Panc1 (cell line): Measurements from ENCODE around the gene GALNTL6. TPM values are rescaled to one million over a fixed set of nuclear protein-coding genes. Genes with fewer than 3 reads are reported as not detected.

ENCODE experiments used
- ATAC-seq: fragments of 200-7000 bp; cut with Tn5 transposase; 2 replicates; pipeline ENCODE4 v1.9.1; 2020; ENCODE audit warnings: mild to moderate bottlenecking, moderate library complexity
- BruUV-seq: library from RNA; stranded (reverse); fragments of 400-500 nt; replicated peaks from 2 replicates; lab custom pipeline; 2021; lab: Mats Ljungman, UMichigan
- CTCF ChIA-PET: fragments of 300-600 bp; sonication (Branson Sonifier 250); formaldehyde crosslinking; loops from one replicate; lab custom pipeline; 2022; ENCODE audit warnings: antibody characterized with exemption; lab: Charles Lee
- POLR2A ChIA-PET: fragments of 300-600 bp; sonication (Branson Sonifier 250); formaldehyde crosslinking; loops from one replicate; lab custom pipeline; 2022; ENCODE audit warnings: antibody characterized with exemption; lab: Charles Lee
- DNase-seq: peaks from one replicate; pipeline ENCODE4 v3.0.0-alpha.2; 2010; ENCODE audit warnings: low read depth, low spot score
- H3K27ac ChIP-seq: 2 replicates; pipeline ENCODE4 v1.5.1; 2011; ENCODE audit warnings: mild to moderate bottlenecking, low read length, inconsistent platforms
- H3K27me3 ChIP-seq: fragments of 200-500 bp; sonication (Bioruptor generic); 2 replicates; pipeline ENCODE4 v1.6.0; 2014; ENCODE audit warnings: low read length, inconsistent platforms; ENCODE audit not compliant: control insufficient read depth, insufficient read depth
- H3K36me3 ChIP-seq: fragments of 200-500 bp; sonication (Bioruptor generic); 2 replicates; pipeline ENCODE4 v1.5.1; 2014; ENCODE audit warnings: inconsistent platforms, mild to moderate bottlenecking, low read length, moderate library complexity; ENCODE audit not compliant: control insufficient read depth, insufficient read depth
- H3K4me1 ChIP-seq: 2 replicates; pipeline ENCODE4 v1.5.1; 2011; ENCODE audit warnings: inconsistent platforms, mild to moderate bottlenecking, low read length, moderate library complexity; ENCODE audit not compliant: control insufficient read depth, insufficient read depth
- H3K4me3 ChIP-seq, 2 experiments: 2 replicates each; pipeline ENCODE4 v1.5.1; 2011 to 2012; ENCODE audit warnings: low read depth in 2 of 2, low read length in 2 of 2, mild to moderate bottlenecking in 2 of 2, inconsistent platforms in 1 of 2, moderate library complexity in 1 of 2
- H3K9me3 ChIP-seq: fragments of 200-500 bp; sonication (Bioruptor generic); 2 replicates; pipeline ENCODE4 v1.5.1; 2014; ENCODE audit warnings: low read depth, mild to moderate bottlenecking, inconsistent platforms, low read length, moderate library complexity; ENCODE audit not compliant: control insufficient read depth, insufficient read depth
- CTCF ChIP-seq: fragments of 450-650 bp; IDR thresholded peaks from 2 replicates; pipeline ENCODE4 v1.5.1; 2017; ENCODE audit warnings: mild to moderate bottlenecking
- POLR2AphosphoS5 ChIP-seq: IDR thresholded peaks from 2 replicates; pipeline ENCODE4 v1.6.1; 2012; ENCODE audit warnings: mild to moderate bottlenecking, low read depth, low read length, moderate library complexity
- SIN3A ChIP-seq: IDR thresholded peaks from 2 replicates; pipeline ENCODE4 v1.6.1; 2012; ENCODE audit warnings: low read depth, mild to moderate bottlenecking, low read length, moderate library complexity, borderline replicate concordance; ENCODE audit not compliant: insufficient read depth
- TCF7L2 ChIP-seq: IDR thresholded peaks from 2 replicates; pipeline ENCODE4 v1.6.1; 2011; ENCODE audit warnings: mild to moderate bottlenecking, low read depth, low read length, inconsistent platforms
- in situ Hi-C: cut with HindIII; loops from 2 replicates; pipeline ENCODE4 v1.10.0; 2016; ENCODE audit warnings: low sequenced_read_pairs, low pct_unique_long_range_greater_than_20kb
- intact Hi-C: fragments of 100-400 bp; cut with micrococcal nuclease; formaldehyde crosslinking; loops from one replicate; pipeline ENCODE4 v1.10.0; 2022; ENCODE audit not compliant: unreplicated experiment
- total RNA-seq: library from RNA; stranded (reverse); gene quantifications from one replicate; pipeline ENCODE4 v1.2.1, GENCODE V29; 2021; ENCODE audit not compliant: unreplicated experiment
- TF ChIP-seq, protein P1 (sequence below), 2 experiments: IDR thresholded peaks; 2 replicates each; pipeline ENCODE4 v1.6.1; 2011 to 2012; ENCODE audit warnings: low read depth in 2 of 2, control low read depth in 1 of 2, low read length in 1 of 2, mild to moderate bottlenecking in 1 of 2, moderate library complexity in 1 of 2; ENCODE audit not compliant: insufficient read depth in 1 of 2

The GALNTL6 gene
- total RNA-seq, 1 experiment from 2014 or later: not detected

DNA sequence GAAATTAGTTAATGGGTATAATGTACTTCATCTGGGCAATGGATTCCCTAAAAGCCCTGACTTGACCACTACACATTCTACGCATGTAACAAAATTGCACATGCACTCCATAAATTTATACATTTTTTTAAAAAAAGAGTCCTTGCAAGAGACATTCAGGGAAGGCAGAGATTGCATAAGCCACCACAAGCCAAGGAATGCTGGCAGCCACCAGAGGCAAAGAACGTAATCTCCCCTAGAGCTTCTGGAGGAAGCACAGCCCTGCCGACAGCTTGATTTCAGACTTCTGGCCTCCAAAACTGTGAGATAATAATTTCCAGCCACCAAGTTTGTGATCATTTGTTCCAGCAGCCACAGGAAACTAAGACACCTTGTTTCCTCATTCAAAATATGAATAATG lies 1169.8 kb downstream of the GALNTL6 start:
- BruUV-seq: no TSS peak
- Histone ChIP-seq H3K27ac (no peak overlapping the region), H3K27me3 (no peaks in the 10 kb centered on the region; the same call in 1 of the 2 replicates), H3K36me3 (no peaks in the 10 kb centered on the region), H3K4me3 (no peak overlapping the region), H3K4me1 (no peaks in the 10 kb centered on the region), H3K9me3 (no peaks in the 10 kb centered on the region)
- ChIA-PET POLR2A (no interaction called here), CTCF (no interaction called here)
- ATAC-seq: no peak
- in situ Hi-C loops: no loop called here
- intact Hi-C loops: no loop called here
- TF ChIP-seq CTCF: no peak
- no peak for TF ChIP-seq POLR2AphosphoS5
- TF ChIP-seq, protein P1, sequence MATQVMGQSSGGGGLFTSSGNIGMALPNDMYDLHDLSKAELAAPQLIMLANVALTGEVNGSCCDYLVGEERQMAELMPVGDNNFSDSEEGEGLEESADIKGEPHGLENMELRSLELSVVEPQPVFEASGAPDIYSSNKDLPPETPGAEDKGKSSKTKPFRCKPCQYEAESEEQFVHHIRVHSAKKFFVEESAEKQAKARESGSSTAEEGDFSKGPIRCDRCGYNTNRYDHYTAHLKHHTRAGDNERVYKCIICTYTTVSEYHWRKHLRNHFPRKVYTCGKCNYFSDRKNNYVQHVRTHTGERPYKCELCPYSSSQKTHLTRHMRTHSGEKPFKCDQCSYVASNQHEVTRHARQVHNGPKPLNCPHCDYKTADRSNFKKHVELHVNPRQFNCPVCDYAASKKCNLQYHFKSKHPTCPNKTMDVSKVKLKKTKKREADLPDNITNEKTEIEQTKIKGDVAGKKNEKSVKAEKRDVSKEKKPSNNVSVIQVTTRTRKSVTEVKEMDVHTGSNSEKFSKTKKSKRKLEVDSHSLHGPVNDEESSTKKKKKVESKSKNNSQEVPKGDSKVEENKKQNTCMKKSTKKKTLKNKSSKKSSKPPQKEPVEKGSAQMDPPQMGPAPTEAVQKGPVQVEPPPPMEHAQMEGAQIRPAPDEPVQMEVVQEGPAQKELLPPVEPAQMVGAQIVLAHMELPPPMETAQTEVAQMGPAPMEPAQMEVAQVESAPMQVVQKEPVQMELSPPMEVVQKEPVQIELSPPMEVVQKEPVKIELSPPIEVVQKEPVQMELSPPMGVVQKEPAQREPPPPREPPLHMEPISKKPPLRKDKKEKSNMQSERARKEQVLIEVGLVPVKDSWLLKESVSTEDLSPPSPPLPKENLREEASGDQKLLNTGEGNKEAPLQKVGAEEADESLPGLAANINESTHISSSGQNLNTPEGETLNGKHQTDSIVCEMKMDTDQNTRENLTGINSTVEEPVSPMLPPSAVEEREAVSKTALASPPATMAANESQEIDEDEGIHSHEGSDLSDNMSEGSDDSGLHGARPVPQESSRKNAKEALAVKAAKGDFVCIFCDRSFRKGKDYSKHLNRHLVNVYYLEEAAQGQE (IDR thresholded peaks at IDR 0.05; ENCODE audit: insufficient read depth in 1 of 2, low read depth in 2 of 2, low read length in 1 of 2): no peak
- TF ChIP-seq TCF7L2: no peak
- no peak for TF ChIP-seq SIN3A
- no peak for DNase-seq

- intact Hi-C loops: no loop called here
Measured at GRCh38 chr4:172983631-172984030, 1170.4 kb downstream of the GALNTL6 start.

More at GRCh38 chr4:172983631-172984030, 1170.4 kb downstream of the GALNTL6 start:
- no peak for DNase-seq
- in situ Hi-C loops: no loop called here
- Histone ChIP-seq H3K9me3 (no peaks in the 10 kb centered on the region), H3K27me3 (no peaks in the 10 kb centered on the region; the same call in 1 of the 2 replicates), H3K36me3 (no peaks in the 10 kb centered on the region), H3K4me3 (no peak overlapping the region), H3K4me1 (no peaks in the 10 kb centered on the region), H3K27ac (no peak overlapping the region)
- ChIA-PET CTCF (no interaction called here), POLR2A (interaction anchor here (0.7 kb wide), 1 partner anchor 40 kb away, joined by 5 read pairs; no protein-coding TSS in a partner anchor)
- ATAC-seq: no peak
- BruUV-seq: no TSS peak
- no peak for TF ChIP-seq CTCF
- TF ChIP-seq POLR2AphosphoS5: no peak
- no peak for TF ChIP-seq SIN3A
- TF ChIP-seq, protein P1 (IDR thresholded peaks at IDR 0.05; ENCODE audit: insufficient read depth in 1 of 2, low read depth in 2 of 2, low read length in 1 of 2): no peak
- no peak for TF ChIP-seq TCF7L2
